Bronchial epithelial cell (primary cell): ENCODE data around the gene HIGD1A. TPM values are rescaled to one million over a fixed set of nuclear protein-coding genes. Genes with fewer than 3 reads are reported as not detected.

ENCODE experiments used
- DNase-seq: peaks from one replicate; pipeline ENCODE4 v3.0.0-alpha.2; 2010; ENCODE audit warnings: low read depth
- FAIRE-seq: peaks from 2 replicates; lab custom pipeline; 2011; peaks lifted over from hg19 to GRCh38; lab: Jason Lieb, UNC
- H3K27me3 ChIP-seq: 2 replicates; pipeline ENCODE4 v1.5.1; 2011; ENCODE audit warnings: low read length; ENCODE audit not compliant: control insufficient read depth, insufficient read depth
- H3K36me3 ChIP-seq: 2 replicates; pipeline ENCODE4 v1.5.1; 2011; ENCODE audit warnings: low read length; ENCODE audit not compliant: control insufficient read depth, insufficient read depth
- H3K4me3 ChIP-seq: 2 replicates; pipeline ENCODE4 v1.5.1; 2011; ENCODE audit warnings: mild to moderate bottlenecking, low read depth, low read length, control low read depth
- total RNA-seq: library from RNA; depleted of rRNA; stranded (reverse); fragments of >200 nt; gene quantifications from 2 replicates; pipeline ENCODE4 v1.2.1, GENCODE V29; 2014
- TF ChIP-seq, protein P1 (sequence below): IDR thresholded peaks from 2 replicates; pipeline ENCODE4 v1.5.1; 2011; ENCODE audit warnings: mild to moderate bottlenecking, moderate library complexity, low read length, control low read depth, inconsistent platforms; ENCODE audit not compliant: insufficient read depth, severe bottlenecking

The HIGD1A gene
- total RNA-seq, 1 donor from 2014 or later = 219 TPM

DNA sequence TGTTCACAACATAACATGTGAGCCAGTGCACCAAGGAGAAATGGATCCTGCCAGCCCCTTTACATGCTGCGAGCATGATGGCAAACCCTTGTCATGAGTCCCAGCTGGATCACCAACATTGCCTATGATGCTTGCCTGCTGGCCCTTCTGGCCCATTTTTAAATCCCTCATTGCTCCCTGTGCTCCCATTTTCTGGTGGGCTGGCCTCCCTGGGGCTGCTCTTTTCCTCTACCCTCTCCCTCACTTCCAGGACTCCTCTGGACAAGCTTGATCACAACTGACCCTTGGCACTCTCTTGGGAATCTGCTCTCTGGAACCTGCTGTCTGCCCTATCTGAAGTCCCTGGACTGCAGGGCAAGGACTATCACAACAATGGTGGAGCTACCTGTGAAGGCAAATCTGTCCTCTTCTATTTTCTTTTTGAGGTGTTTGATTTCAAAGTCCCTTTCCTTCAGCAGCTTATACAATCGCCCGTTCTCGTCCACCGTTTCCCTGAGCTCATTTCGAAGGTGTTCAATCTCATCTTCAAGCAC lies 47.5 kb downstream of the HIGD1A start:
- TF ChIP-seq, protein P1, sequence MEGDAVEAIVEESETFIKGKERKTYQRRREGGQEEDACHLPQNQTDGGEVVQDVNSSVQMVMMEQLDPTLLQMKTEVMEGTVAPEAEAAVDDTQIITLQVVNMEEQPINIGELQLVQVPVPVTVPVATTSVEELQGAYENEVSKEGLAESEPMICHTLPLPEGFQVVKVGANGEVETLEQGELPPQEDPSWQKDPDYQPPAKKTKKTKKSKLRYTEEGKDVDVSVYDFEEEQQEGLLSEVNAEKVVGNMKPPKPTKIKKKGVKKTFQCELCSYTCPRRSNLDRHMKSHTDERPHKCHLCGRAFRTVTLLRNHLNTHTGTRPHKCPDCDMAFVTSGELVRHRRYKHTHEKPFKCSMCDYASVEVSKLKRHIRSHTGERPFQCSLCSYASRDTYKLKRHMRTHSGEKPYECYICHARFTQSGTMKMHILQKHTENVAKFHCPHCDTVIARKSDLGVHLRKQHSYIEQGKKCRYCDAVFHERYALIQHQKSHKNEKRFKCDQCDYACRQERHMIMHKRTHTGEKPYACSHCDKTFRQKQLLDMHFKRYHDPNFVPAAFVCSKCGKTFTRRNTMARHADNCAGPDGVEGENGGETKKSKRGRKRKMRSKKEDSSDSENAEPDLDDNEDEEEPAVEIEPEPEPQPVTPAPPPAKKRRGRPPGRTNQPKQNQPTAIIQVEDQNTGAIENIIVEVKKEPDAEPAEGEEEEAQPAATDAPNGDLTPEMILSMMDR = no peak
- Histone ChIP-seq H3K27me3 (no peaks in the 10 kb centered on the region), H3K4me3 (no peak overlapping the region), H3K36me3 (no peaks in the 10 kb centered on the region)
- FAIRE-seq (no peak), DNase-seq (no peak)

DNA sequence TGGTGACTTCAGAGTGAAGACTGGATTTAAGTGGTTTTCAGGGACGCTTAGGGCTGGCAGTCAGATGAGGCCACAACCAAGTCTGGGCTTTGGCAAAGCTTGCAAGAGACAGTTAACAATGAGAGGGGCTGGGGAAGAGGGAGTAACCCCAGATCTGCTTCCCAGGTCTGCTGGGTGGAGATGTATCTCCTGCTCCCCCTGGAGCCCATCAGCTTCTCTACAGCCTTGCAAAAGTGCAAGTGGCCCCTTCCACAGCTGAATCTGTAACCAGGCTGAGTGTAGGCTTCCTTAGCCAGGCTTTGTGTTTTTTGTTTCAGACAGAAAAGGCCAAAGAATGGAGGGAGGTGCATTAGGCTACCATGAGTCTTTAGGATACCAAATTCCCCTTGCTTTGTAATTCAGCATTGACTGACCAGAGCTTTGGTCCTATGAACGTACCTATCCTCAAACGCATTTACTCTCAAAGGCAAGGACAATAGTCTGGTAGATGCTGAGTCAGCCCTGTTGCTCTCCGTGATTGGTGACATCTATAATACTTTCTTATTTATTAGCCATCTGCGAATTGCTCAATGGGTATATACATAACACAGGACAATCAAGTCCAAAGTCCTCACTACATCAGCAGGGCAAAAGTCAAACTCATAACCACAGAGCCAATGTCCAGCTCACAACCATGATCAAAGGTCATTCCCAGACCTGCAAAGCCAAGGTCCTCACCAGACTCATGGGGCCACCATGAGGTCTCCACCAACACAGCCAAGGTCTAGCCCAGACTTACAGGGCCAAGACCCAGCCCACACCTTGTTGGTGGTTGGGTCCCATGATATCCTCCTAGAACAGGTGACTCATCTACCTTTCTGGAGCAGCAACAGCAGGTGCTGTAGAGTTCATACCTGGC lies 48.4 kb downstream of the HIGD1A start:
- FAIRE-seq = no peak
- no peaks in the 10 kb centered on the region for H3K36me3 ChIP-seq

GRCh38 chr3:42753757-42754156 lies 50.5 kb downstream of the HIGD1A start:
- FAIRE-seq (no peak), DNase-seq (no peak)

More for the DNA sequence above, 48.4 kb downstream of the HIGD1A start:
- TF ChIP-seq, protein P1 = peak; percentile 43
- no peak for DNase-seq
- Histone ChIP-seq H3K27me3 (no peaks in the 10 kb centered on the region), H3K4me3 (no peak overlapping the region)

GRCh38 chr3:42752961-42753360 lies 51.3 kb downstream of the HIGD1A start:
- FAIRE-seq = no peak
- TF ChIP-seq, protein P1 = no peak
- H3K27me3 ChIP-seq = no peaks in the 10 kb centered on the region

More at GRCh38 chr3:42753757-42754156, 50.5 kb downstream of the HIGD1A start:
- Histone ChIP-seq H3K4me3 (no peak overlapping the region), H3K27me3 (no peaks in the 10 kb centered on the region), H3K36me3 (no peaks in the 10 kb centered on the region)
- TF ChIP-seq, protein P1 = no peak

DNA sequence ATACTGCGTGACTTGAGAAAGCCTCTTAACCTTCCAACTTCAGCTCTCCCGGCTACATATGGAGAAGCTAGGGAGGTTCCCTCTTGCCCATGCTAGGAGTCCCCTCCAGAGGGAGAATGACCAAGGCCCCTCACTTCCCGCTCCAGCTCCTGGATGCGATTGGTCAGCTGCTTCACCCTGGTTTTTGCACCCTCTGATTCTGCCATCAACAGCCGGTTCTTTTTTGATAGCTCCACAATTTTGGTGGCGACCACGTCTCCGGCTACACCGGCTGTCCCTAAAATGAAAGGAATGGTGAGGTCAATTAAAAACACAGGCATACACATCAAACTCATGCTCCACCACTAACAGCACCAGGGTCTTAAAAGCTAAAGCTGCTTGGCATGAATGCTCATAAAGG lies 51.8 kb downstream of the HIGD1A start:
- no peak for DNase-seq
- FAIRE-seq = no peak
- TF ChIP-seq, protein P1 = no peak

More at GRCh38 chr3:42752961-42753360, 51.3 kb downstream of the HIGD1A start:
- Histone ChIP-seq H3K4me3 (no peak overlapping the region), H3K36me3 (no peaks in the 10 kb centered on the region)
- no peak for DNase-seq

More for the DNA sequence above, 51.8 kb downstream of the HIGD1A start:
- no peak overlapping the region for H3K4me3 ChIP-seq
- no peaks in the 10 kb centered on the region for H3K36me3 ChIP-seq
- no peaks in the 10 kb centered on the region for H3K27me3 ChIP-seq
